Spleen (tissue), 11 donors: ENCODE data around the gene PDZD8. TPM values are rescaled to one million over a fixed set of nuclear protein-coding genes. Genes with fewer than 3 reads are reported as not detected.
A peak's percentile ranks its signal among the peaks of the same experiment; 100 is the strongest.

ENCODE experiments used
- DNase-seq: peaks from one replicate; pipeline ENCODE4 v3.0.0-alpha.2; 2020
- H3K27ac ChIP-seq, 8 donors: fragments of 200-600 bp; sonication (generic) in 7 of 8; 1 replicate in 4 of 8; 2 replicates in 4 of 8; pipeline versions ENCODE4 v1.5.0 to v1.8.0; 2016 to 2021; ENCODE audit warnings: inconsistent platforms in 4 of 8, mild to moderate bottlenecking in 4 of 8, moderate library complexity in 1 of 8
- H3K27me3 ChIP-seq, 7 donors: fragments of 200-600 bp; sonication (generic) in 6 of 7; replicated peaks in 1 of 7; 1 replicate in 4 of 7; 2 replicates in 3 of 7; pipeline versions ENCODE4 v1.5.0 to v1.8.0; 2016 to 2021; ENCODE audit warnings: inconsistent platforms in 3 of 7, mild to moderate bottlenecking in 1 of 7
- H3K36me3 ChIP-seq, 6 donors: fragments of 200-600 bp; sonication (generic) in 5 of 6; 1 replicate in 4 of 6; 2 replicates in 2 of 6; pipeline versions ENCODE4 v1.5.0 to v1.8.0; 2016 to 2021; ENCODE audit warnings: inconsistent platforms in 2 of 6
- H3K4me1 ChIP-seq, 6 donors: fragments of 200-600 bp; sonication (generic) in 5 of 6; 1 replicate in 3 of 6; 2 replicates in 3 of 6; pipeline versions ENCODE4 v1.5.0 to v1.8.0; 2016 to 2021; ENCODE audit warnings: inconsistent platforms in 3 of 6
- H3K4me3 ChIP-seq, 8 donors: fragments of 200-600 bp; sonication (generic) in 7 of 8; 1 replicate in 4 of 8; 2 replicates in 4 of 8; pipeline versions ENCODE4 v1.5.0 to v1.8.0; 2016 to 2021; ENCODE audit warnings: inconsistent platforms in 4 of 8, mild to moderate bottlenecking in 4 of 8, moderate library complexity in 2 of 8
- H3K9me3 ChIP-seq, 8 donors: fragments of 200-600 bp; sonication (generic) in 7 of 8; 1 replicate in 4 of 8; 2 replicates in 4 of 8; pipeline versions ENCODE4 v1.5.0 to v1.8.0; 2016 to 2021; ENCODE audit warnings: inconsistent platforms in 4 of 8
- CTCF ChIP-seq, 11 experiments: fragments of 200-600 bp in 7 of 11; fragments of 450-650 bp in 4 of 11; sonication (generic) in 4 of 11; IDR thresholded peaks in 8 of 11; conservative IDR thresholded peaks in 3 of 11; 1 replicate in 7 of 11; 2 replicates in 4 of 11; pipeline versions ENCODE4 v1.4.0 to v1.8.0; 2016 to 2021; ENCODE audit warnings: antibody characterized with exemption in 11 of 11, inconsistent platforms in 4 of 11, mild to moderate bottlenecking in 1 of 11
- POLR2A ChIP-seq, 3 donors: fragments of 450-650 bp; IDR thresholded peaks; one replicate each; pipeline ENCODE4 v1.5.1; 2017; ENCODE audit warnings: antibody characterized with exemption in 3 of 3, mild to moderate bottlenecking in 1 of 3
- POLR2AphosphoS5 ChIP-seq, 3 donors: sonication (generic); formaldehyde crosslinking; IDR thresholded peaks; one replicate each; pipeline ENCODE4 v1.5.1; 2017; ENCODE audit warnings: antibody characterized with exemption in 3 of 3
- WGBS, 5 donors: extraction: QIAGEN DNeasy Blood & Tissue Kit in 3 of 5; methylation state at CpG; one replicate each; pipeline versions ENCODE4 v1.1.5 to v1.1.7; 2013 to 2018; 5-methylcytosine and 5-hydroxymethylcytosine counted together
- intact Hi-C: fragments of 100-400 bp; cut with DNase I; formaldehyde crosslinking; loops from one replicate; pipeline ENCODE4 v1.15.0; 2023; ENCODE audit warnings: low total_unique reads
- polyA plus RNA-seq, 3 donors: library from polyadenylated mRNA; stranded (reverse); fragments of 200-250 nt; gene quantifications; one replicate each; pipeline ENCODE4 v1.2.1, GENCODE V29; 2013
- total RNA-seq, 7 donors: library from RNA; depleted of rRNA in 3 of 7; stranded (reverse); fragments of >200 nt in 3 of 7; fragmentation: NEBNext Ultra II Directional in 4 of 7; extraction: Animal tissue kit (Norgen Biotek cat#: 25700) in 4 of 7; gene quantifications; one replicate each; pipeline versions ENCODE4 v1.1.0 to v1.2.1, GENCODE V29; 2016 to 2021
- donor health status: healthy with polysubstance abuse.
- donor health status: DM: no; HTN: no; CAD: no; lungs with moderate emphysema.
- donor health status: DM: no; HTN: no; CAD: no.
- donor health status: Bipolar disorder and iron deficiency.
- donor health status: healthy.
- donor health status: DM: no; HTN: no; CAD: no.
- donor health status: DM: yes; HTN: yes; CAD: no.

The PDZD8 gene
- total and polyA plus RNA-seq, 10 donors: 0.91 to 119 (median 26.5) TPM

GRCh38 chr10:117242463-117242832 lies 132.8 kb downstream of the PDZD8 start:
- TF ChIP-seq POLR2AphosphoS5 (IDR thresholded peaks at IDR 0.05) (no peak), POLR2A (IDR thresholded peaks at IDR 0.05) (no peak), CTCF (IDR thresholded peaks at IDR 0.05 in 8 of 11, conservative IDR thresholded peaks at IDR 0.05 in 3 of 11) (no peak)
- Histone ChIP-seq H3K36me3 (no peaks in the 10 kb centered on the region), H3K27me3 (peaks cover 0 to 89% (median 32%) of the 10 kb centered on the region in 7 donors), H3K4me3 (no peak overlapping the region), H3K9me3 (peaks cover 0 to 5% (median 1%) of the 10 kb centered on the region in 8 donors), H3K4me1 (peaks cover 6 to 26% (median 13%) of the 10 kb centered on the region in 6 donors), H3K27ac (no peak overlapping the region)
- intact Hi-C loops: no loop called here
- WGBS, 5 donors: 84 to 91% (median 87%) methylated on average over 8 of the region's 8 CpGs
- no peak for DNase-seq

GRCh38 chr10:117241541-117242462 lies 133.4 kb downstream of the PDZD8 start:
- peaks cover 0 to 11% (median 2%) of the 10 kb centered on the region in 8 donors for H3K9me3 ChIP-seq
- peaks cover 0 to 84% (median 32%) of the 10 kb centered on the region in 7 donors for H3K27me3 ChIP-seq
- H3K4me3 ChIP-seq: peak overlapping the region in 7 of 8 donors; percentile 24 to 62 (median 36)
- H3K27ac ChIP-seq: no peak overlapping the region
- DNase-seq: peak; percentile 82
- peaks cover 6 to 32% (median 13%) of the 10 kb centered on the region in 6 donors for H3K4me1 ChIP-seq
- H3K36me3 ChIP-seq: no peaks in the 10 kb centered on the region
- intact Hi-C loops: no loop called here
- WGBS, 5 donors: 5 to 7% (median 5%) methylated on average over 33 to 56 of the region's 56 CpGs
- TF ChIP-seq POLR2A (IDR thresholded peaks at IDR 0.05) (no peak), POLR2AphosphoS5 (IDR thresholded peaks at IDR 0.05) (no peak), CTCF (IDR thresholded peaks at IDR 0.05 in 8 of 11, conservative IDR thresholded peaks at IDR 0.05 in 3 of 11) (no peak)

GRCh38 chr10:117240621-117241529 lies 134.4 kb downstream of the PDZD8 start, which contains the start of gene SLC18A2:
SLC18A2 (plus strand) TSS chr10:117241114; CDS start chr10:117241694, 580 bp downstream.
- Histone ChIP-seq H3K4me3 (peak within 1 kb of the TSS in 7 of 8 donors; percentile 24 to 62 (median 36)), H3K36me3 (no peaks in the 10 kb centered on the region), H3K27ac (no peak within 1 kb of the TSS), H3K9me3 (peaks cover 0 to 11% (median 2%) of the 10 kb centered on the region in 8 donors), H3K4me1 (peaks cover 6 to 33% (median 13%) of the 10 kb centered on the region in 6 donors), H3K27me3 (peaks cover 0 to 82% (median 32%) of the 10 kb centered on the region in 7 donors)
- TF ChIP-seq CTCF (IDR thresholded peaks at IDR 0.05 in 8 of 11, conservative IDR thresholded peaks at IDR 0.05 in 3 of 11): no peak
- TF ChIP-seq POLR2A (IDR thresholded peaks at IDR 0.05): no peak
- no peak for TF ChIP-seq POLR2AphosphoS5 (IDR thresholded peaks at IDR 0.05)
- DNase-seq: no peak
- 6 to 8% (median 6%) methylated on average over 55 to 93 of the region's 93 CpGs for WGBS, 5 donors
- intact Hi-C loops: no loop called here
